ENCODE data around the gene CCDC88A.
"Not testable (repeated sequence)": the region's sequence is repeated elsewhere in the genome, so short reads cannot be mapped to it uniquely, and the experiment has no call there.

DNA sequence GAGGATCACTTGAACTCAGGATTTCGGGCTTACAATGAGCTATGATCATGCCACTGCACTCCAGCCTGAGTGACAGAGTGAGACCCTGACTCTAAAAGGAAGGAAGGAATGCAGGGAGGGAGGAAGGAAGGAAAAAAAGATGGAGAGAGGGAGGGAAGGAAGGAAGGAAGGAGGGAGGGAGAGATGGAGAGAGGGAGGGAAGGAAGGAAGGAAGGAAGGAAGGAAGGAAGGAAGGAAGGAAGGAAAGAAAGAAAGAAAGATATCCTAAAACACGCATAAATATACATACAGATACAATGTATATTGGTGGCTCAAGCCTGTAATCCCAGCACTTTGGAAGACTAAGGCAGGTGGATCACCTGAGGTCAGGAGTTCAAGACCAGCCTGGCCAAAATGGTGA lies 145.3 kb downstream of the CCDC88A start:
- not testable (repeated sequence) for TF ChIP-seq POLR2A (IDR thresholded peaks at IDR 0.05; ENCODE audit: low read depth, low read length); POLR2AphosphoS5 (IDR thresholded peaks at IDR 0.05; ENCODE audit: insufficient read depth, low read depth, low read length); EZH2 (IDR thresholded peaks at IDR 0.05; ENCODE audit: borderline replicate concordance, low read depth, low read length, severe bottlenecking); FOS (IDR thresholded peaks at IDR 0.05; ENCODE audit: borderline replicate concordance, insufficient read depth, low read length)
- TF ChIP-seq, protein P1, sequence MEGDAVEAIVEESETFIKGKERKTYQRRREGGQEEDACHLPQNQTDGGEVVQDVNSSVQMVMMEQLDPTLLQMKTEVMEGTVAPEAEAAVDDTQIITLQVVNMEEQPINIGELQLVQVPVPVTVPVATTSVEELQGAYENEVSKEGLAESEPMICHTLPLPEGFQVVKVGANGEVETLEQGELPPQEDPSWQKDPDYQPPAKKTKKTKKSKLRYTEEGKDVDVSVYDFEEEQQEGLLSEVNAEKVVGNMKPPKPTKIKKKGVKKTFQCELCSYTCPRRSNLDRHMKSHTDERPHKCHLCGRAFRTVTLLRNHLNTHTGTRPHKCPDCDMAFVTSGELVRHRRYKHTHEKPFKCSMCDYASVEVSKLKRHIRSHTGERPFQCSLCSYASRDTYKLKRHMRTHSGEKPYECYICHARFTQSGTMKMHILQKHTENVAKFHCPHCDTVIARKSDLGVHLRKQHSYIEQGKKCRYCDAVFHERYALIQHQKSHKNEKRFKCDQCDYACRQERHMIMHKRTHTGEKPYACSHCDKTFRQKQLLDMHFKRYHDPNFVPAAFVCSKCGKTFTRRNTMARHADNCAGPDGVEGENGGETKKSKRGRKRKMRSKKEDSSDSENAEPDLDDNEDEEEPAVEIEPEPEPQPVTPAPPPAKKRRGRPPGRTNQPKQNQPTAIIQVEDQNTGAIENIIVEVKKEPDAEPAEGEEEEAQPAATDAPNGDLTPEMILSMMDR (IDR thresholded peaks at IDR 0.05; ENCODE audit: extremely low read depth in 1 of 2, insufficient read depth in 1 of 2, low read depth in 1 of 2, low read length in 2 of 2), result not testable (repeated sequence)

Data from endothelial cell of umbilical vein (primary cell).